ENCODE results near the gene CADM4.

DNA sequence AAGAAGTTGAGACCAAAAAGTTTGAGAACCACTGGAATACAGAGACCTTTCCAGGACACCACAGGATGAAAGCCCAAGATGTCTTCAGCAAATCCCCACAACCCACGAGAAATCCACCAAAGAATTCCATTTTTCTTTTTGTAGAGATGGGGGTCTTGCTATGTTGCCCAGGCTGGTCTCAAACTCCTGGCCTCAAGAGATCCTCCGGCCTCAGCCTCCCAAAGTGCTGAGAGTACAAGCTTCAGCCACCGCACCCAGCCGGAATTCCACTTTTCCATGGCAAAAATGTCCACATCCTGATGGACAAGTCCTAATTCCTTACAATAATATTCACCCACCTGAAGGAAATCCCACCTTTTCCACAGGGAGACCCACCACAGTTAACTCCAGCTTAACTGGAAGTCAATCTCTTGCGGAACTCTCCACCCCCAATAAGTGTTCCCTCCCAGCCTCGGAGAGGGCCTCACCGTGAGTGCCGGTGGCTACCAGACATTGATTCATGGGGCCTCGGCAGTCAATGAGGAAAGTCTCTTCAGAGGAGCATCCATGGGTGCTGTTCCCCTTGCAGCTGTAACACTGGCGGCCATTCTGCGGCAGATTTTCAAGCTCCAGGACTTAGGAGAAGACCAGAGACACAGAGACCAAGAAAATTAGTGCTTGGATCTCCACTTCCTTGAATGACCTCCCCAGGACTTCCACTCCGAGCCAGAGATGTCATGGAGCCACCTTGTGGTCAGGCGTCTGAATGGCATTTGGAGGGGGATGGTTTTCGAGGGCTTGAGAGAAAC, 12.3 kb upstream of the CADM4 start:
- TF ChIP-seq GATA2 (IDR thresholded peaks at IDR 0.05; ENCODE audit: low read depth, low read length) (no peak), GATA3 (IDR thresholded peaks at IDR 0.05; ENCODE audit: low read depth, low read length) (no peak)

Measured in SH-SY5Y (cell line).